GM23248 (cell line): ENCODE measurements around the gene TRABD.

ENCODE experiments used
- EZH2 ChIP-seq: fragments of 200-600 bp; sonication (generic); IDR thresholded peaks from 2 replicates; pipeline ENCODE4 v1.6.1; 2018; ENCODE audit warnings: antibody characterized with exemption, mild to moderate bottlenecking; ENCODE audit not compliant: insufficient read depth, poor library complexity, severe bottlenecking
- EZH2phosphoT487 ChIP-seq: fragments of 200-600 bp; sonication (generic); IDR thresholded peaks from 2 replicates; pipeline ENCODE4 v1.6.1; 2018; ENCODE audit warnings: antibody characterized with exemption, moderate library complexity, mild to moderate bottlenecking, low read depth; ENCODE audit not compliant: insufficient read depth

DNA sequence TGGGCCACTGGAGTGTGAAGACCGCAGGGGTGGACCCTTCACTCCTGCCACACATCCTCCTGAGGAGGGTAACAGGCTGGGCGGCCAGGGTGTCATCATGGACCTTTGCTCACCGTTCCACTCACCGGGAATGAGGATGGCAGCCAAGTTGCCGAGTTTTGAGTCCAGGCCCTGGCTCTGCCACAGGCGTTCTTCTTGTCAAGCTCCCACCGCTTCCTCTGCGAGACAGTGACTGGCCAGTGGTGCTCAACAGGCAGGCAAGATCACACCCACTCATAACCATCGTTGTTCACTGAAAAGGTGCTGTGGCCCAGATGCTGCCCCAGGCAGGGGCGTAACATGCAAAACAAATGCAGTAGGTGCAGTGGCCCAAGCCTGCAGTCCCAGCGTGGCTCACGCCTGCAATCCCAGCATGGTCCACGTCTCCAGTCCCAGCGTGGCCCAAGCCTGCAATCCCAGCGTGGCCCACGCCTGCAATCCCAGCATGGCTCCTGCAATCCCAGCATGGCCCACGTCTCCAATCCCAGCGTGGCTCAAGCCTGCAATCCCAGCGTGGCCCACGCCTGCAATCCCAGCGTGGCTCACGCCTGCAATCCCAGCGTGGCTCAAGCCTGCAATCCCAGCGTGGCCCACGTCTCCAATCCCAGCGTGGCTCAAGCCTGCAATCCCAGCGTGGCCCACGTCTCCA is 20.1 kb upstream of the TRABD start:
- TF ChIP-seq EZH2 (no peak), EZH2phosphoT487 (no peak)
